Transverse colon (tissue), 4 donors: ENCODE measurements around the gene NECTIN2.

Source experiments
- CTCF ChIP-seq, 5 experiments: fragments of 200-600 bp in 3 of 5; fragments of 450-650 bp in 2 of 5; sonication (generic) in 3 of 5; IDR thresholded peaks; 1 replicate in 2 of 5; 2 replicates in 3 of 5; pipeline ENCODE4 v1.5.1; 2016 to 2017; ENCODE audit warnings: antibody characterized with exemption in 5 of 5, inconsistent platforms in 3 of 5, mild to moderate bottlenecking in 2 of 5, moderate library complexity in 1 of 5
- POLR2A ChIP-seq: fragments of 450-650 bp; IDR thresholded peaks from one replicate; pipeline ENCODE4 v1.6.1; 2016; ENCODE audit warnings: antibody characterized with exemption, mild to moderate bottlenecking, moderate library complexity
- POLR2AphosphoS5 ChIP-seq, 3 donors: sonication (generic); formaldehyde crosslinking; IDR thresholded peaks; one replicate each; pipeline ENCODE4 v1.6.1; 2016; ENCODE audit warnings: antibody characterized with exemption in 3 of 3

DNA sequence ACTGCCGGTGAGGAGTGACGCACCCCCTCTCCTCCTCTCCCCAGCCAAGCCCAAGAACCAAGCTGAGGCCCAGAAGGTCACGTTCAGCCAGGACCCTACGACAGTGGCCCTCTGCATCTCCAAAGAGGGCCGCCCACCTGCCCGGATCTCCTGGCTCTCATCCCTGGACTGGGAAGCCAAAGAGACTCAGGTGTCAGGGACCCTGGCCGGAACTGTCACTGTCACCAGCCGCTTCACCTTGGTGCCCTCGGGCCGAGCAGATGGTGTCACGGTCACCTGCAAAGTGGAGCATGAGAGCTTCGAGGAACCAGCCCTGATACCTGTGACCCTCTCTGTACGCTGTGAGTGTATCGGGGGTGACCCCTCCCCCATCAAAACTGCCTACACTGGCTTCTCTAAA lies 25.7 kb downstream of the NECTIN2 start:
- no peak for TF ChIP-seq CTCF (IDR thresholded peaks at IDR 0.05)
- no peak for TF ChIP-seq POLR2A
- TF ChIP-seq POLR2AphosphoS5 (IDR thresholded peaks at IDR 0.05) = no peak
